ENCODE data around the gene RARRES2.

The RARRES2 gene

GRCh38 chr7:150357270-150357669, 15.8 kb upstream of the RARRES2 start:
- Histone ChIP-seq H3K4me3 (ENCODE audit: low read depth, low read length) (no peak overlapping the region), H3K36me3 (no peaks in the 10 kb centered on the region), H3K9me3 (no peaks in the 10 kb centered on the region), H3K4me1 (peaks cover 4% of the 10 kb centered on the region), H3K27me3 (peaks cover 2% of the 10 kb centered on the region; the same call in 1 of the 2 replicates)
- no peak for DNase-seq
- TF ChIP-seq CTCF (IDR thresholded peaks at IDR 0.05; ENCODE audit: low read depth, low read length) = no peak

GRCh38 chr7:150356265-150356897, 15.0 kb upstream of the RARRES2 start:
- TF ChIP-seq CTCF (IDR thresholded peaks at IDR 0.05; ENCODE audit: low read depth, low read length) = peak; percentile 84
- no peak for DNase-seq
- Histone ChIP-seq H3K36me3 (no peaks in the 10 kb centered on the region), H3K4me3 (ENCODE audit: low read depth, low read length) (no peak overlapping the region), H3K27me3 (peaks cover 8% of the 10 kb centered on the region; the same call in 1 of the 2 replicates), H3K9me3 (no peaks in the 10 kb centered on the region), H3K4me1 (peaks cover 4% of the 10 kb centered on the region)

- Histone ChIP-seq H3K4me3 (ENCODE audit: low read depth, low read length) (no peak overlapping the region), H3K4me1 (peaks cover 4% of the 10 kb centered on the region)
- TF ChIP-seq CTCF (IDR thresholded peaks at IDR 0.05; ENCODE audit: low read depth, low read length) = no peak
Measured at GRCh38 chr7:150355666-150356059, 14.2 kb upstream of the RARRES2 start.

GRCh38 chr7:150351587-150352194, 10.3 kb upstream of the RARRES2 start:
- no peak for DNase-seq
- no peaks in the 10 kb centered on the region for H3K36me3 ChIP-seq
- H3K27me3 ChIP-seq = peaks cover 8% of the 10 kb centered on the region; the same call in 1 of the 2 replicates
- H3K4me1 ChIP-seq = peaks cover 2% of the 10 kb centered on the region
- H3K9me3 ChIP-seq = no peaks in the 10 kb centered on the region
- TF ChIP-seq CTCF (IDR thresholded peaks at IDR 0.05; ENCODE audit: low read depth, low read length) = no peak
- H3K4me3 ChIP-seq (ENCODE audit: low read depth, low read length) = no peak overlapping the region

More at GRCh38 chr7:150355666-150356059, 14.2 kb upstream of the RARRES2 start:
- DNase-seq = no peak
- Histone ChIP-seq H3K27me3 (peaks cover 8% of the 10 kb centered on the region; the same call in 1 of the 2 replicates), H3K9me3 (no peaks in the 10 kb centered on the region), H3K36me3 (no peaks in the 10 kb centered on the region)

GRCh38 chr7:150346922-150347321, 5.5 kb upstream of the RARRES2 start:
- Histone ChIP-seq H3K36me3 (no peaks in the 10 kb centered on the region), H3K4me1 (no peaks in the 10 kb centered on the region), H3K27me3 (peaks cover 22% of the 10 kb centered on the region), H3K4me3 (ENCODE audit: low read depth, low read length) (no peak overlapping the region), H3K9me3 (no peaks in the 10 kb centered on the region)
- DNase-seq = no peak
- no peak for TF ChIP-seq CTCF (IDR thresholded peaks at IDR 0.05; ENCODE audit: low read depth, low read length)

GRCh38 chr7:150345012-150345411, 3.6 kb upstream of the RARRES2 start:
- Histone ChIP-seq H3K27me3 (peaks cover 32% of the 10 kb centered on the region), H3K4me3 (ENCODE audit: low read depth, low read length) (no peak overlapping the region), H3K9me3 (no peaks in the 10 kb centered on the region), H3K36me3 (no peaks in the 10 kb centered on the region), H3K4me1 (no peaks in the 10 kb centered on the region)
- TF ChIP-seq CTCF (IDR thresholded peaks at IDR 0.05; ENCODE audit: low read depth, low read length) = no peak
- no peak for DNase-seq

Data from BE2C (cell line).